Naive thymus-derived CD4-positive, alpha-beta T cell (primary cell): ENCODE measurements around the gene AWAT2. TPM values are rescaled to one million over a fixed set of nuclear protein-coding genes. Genes with fewer than 3 reads are reported as not detected.

Experiments used
- ATAC-seq: fragments of 150-1000 bp; cut with Tn5 transposase; 2 replicates; pipeline ENCODE4 v1.10.0; 2021; ENCODE audit warnings: mild to moderate bottlenecking, moderate library complexity
- CTCF ChIA-PET: fragments of 350-600 bp; sonication (Branson Sonifier 250); formaldehyde crosslinking; loops from one replicate; lab custom pipeline; 2021; ENCODE audit warnings: antibody characterized with exemption; lab: Charles Lee
- POLR2A ChIA-PET: fragments of 350-600 bp; sonication (Branson Sonifier 250); formaldehyde crosslinking; loops from one replicate; lab custom pipeline; 2021; ENCODE audit warnings: antibody characterized with exemption, inconsistent platforms; lab: Charles Lee
- DNase-seq, 9 donors: peaks; one replicate each; pipeline versions ENCODE4 v3.0.0 to v3.0.0-alpha.2; 2020 to 2022; ENCODE audit warnings: mixed read lengths in 1 of 9
- H3K27ac ChIP-seq: one replicate; pipeline ENCODE4 v1.7.0; 2013; ENCODE audit warnings: mild to moderate bottlenecking, low read depth, low read length, moderate library complexity
- H3K27me3 ChIP-seq, 2 donors: one replicate each; pipeline ENCODE4 v1.7.0; 2013; ENCODE audit warnings: low read length in 2 of 2, mild to moderate bottlenecking in 2 of 2, moderate library complexity in 2 of 2; ENCODE audit not compliant: control insufficient read depth in 2 of 2, insufficient read depth in 2 of 2
- H3K36me3 ChIP-seq, 3 experiments: 1 replicate in 2 of 3; 2 replicates in 1 of 3; pipeline ENCODE4 v1.7.0; 2013; ENCODE audit warnings: low read length in 3 of 3, mild to moderate bottlenecking in 3 of 3, moderate library complexity in 1 of 3; ENCODE audit not compliant: insufficient read depth in 3 of 3, control insufficient read depth in 2 of 3
- H3K4me1 ChIP-seq, 2 donors: one replicate each; pipeline ENCODE4 v1.7.0; 2013; ENCODE audit warnings: low read length in 2 of 2, mild to moderate bottlenecking in 2 of 2, moderate library complexity in 1 of 2; ENCODE audit not compliant: control insufficient read depth in 2 of 2, insufficient read depth in 2 of 2
- H3K4me3 ChIP-seq: 2 replicates; pipeline ENCODE4 v1.7.0; 2013; ENCODE audit warnings: mild to moderate bottlenecking, low read length
- H3K9me3 ChIP-seq, 3 experiments: 1 replicate in 2 of 3; 2 replicates in 1 of 3; pipeline ENCODE4 v1.7.0; 2013; ENCODE audit warnings: low read length in 3 of 3; ENCODE audit not compliant: control insufficient read depth in 2 of 3
- H3K27ac Mint-ChIP-seq, 9 donors: one replicate each; pipeline ENCODE4 v1.8.0; 2020 to 2022; ENCODE audit warnings: mixed read lengths in 9 of 9, mild to moderate bottlenecking in 8 of 9, moderate library complexity in 5 of 9, inconsistent platforms in 2 of 9
- H3K27me3 Mint-ChIP-seq, 5 donors: one replicate each; pipeline ENCODE4 v1.8.0; 2021 to 2022; ENCODE audit warnings: mixed read lengths in 5 of 5, mild to moderate bottlenecking in 1 of 5
- H3K36me3 Mint-ChIP-seq, 5 donors: one replicate each; pipeline ENCODE4 v1.8.0; 2020 to 2022; ENCODE audit warnings: mixed read lengths in 5 of 5, mild to moderate bottlenecking in 3 of 5, inconsistent platforms in 1 of 5
- H3K4me1 Mint-ChIP-seq, 7 donors: one replicate each; pipeline ENCODE4 v1.8.0; 2020 to 2022; ENCODE audit warnings: mixed read lengths in 7 of 7, mild to moderate bottlenecking in 3 of 7, inconsistent platforms in 1 of 7
- H3K4me3 Mint-ChIP-seq, 10 donors: one replicate each; pipeline ENCODE4 v1.8.0; 2020 to 2022; ENCODE audit warnings: mild to moderate bottlenecking in 10 of 10, mixed read lengths in 10 of 10, moderate library complexity in 6 of 10, inconsistent platforms in 2 of 10
- H3K9me3 Mint-ChIP-seq, 11 donors: one replicate each; pipeline ENCODE4 v1.8.0; 2020 to 2022; ENCODE audit warnings: mixed read lengths in 11 of 11, mild to moderate bottlenecking in 4 of 11, inconsistent platforms in 1 of 11, moderate library complexity in 1 of 11
- intact Hi-C, 2 donors: fragments of 100-400 bp; cut with micrococcal nuclease; formaldehyde crosslinking; loops; one replicate each; pipeline ENCODE4 v1.15.1; 2023
- polyA plus RNA-seq, 2 donors: library from polyadenylated mRNA; unstranded; fragments of 300-500 nt; fragmentation: Illumina TruSeq; gene quantifications; one replicate each; pipeline ENCODE4 v1.2.3, GENCODE V29; 2021
- total RNA-seq, 6 experiments: library from RNA in 5 of 6; stranded (reverse) in 5 of 6; gene quantifications; 1 replicate in 5 of 6; 2 replicates in 1 of 6; pipeline ENCODE4 v1.2.3 and lab custom pipeline; 2021 to 2026

The AWAT2 gene
- total and polyA plus RNA-seq, 7 experiments from 2014 or later: not detected

- DNase-seq (peak in 2 of 9 donors; percentile 7 to 16), ATAC-seq (peak; percentile 38)
- H3K9me3 Mint-ChIP-seq: no peaks in the 10 kb centered on the region
- peak overlapping the region in 1 of 9 donors; percentile 44 for H3K27ac Mint-ChIP-seq
- no peaks in the 10 kb centered on the region for H3K27me3 Mint-ChIP-seq
- peaks cover 0 to 10% of the 10 kb centered on the region in 2 donors for H3K4me1 ChIP-seq
- no peak overlapping the region for H3K27ac ChIP-seq
- no peaks in the 10 kb centered on the region for H3K36me3 ChIP-seq
- no peaks in the 10 kb centered on the region for H3K27me3 ChIP-seq
- no peaks in the 10 kb centered on the region for H3K36me3 Mint-ChIP-seq
- intact Hi-C loops: loop anchor here (1.0 to 10.0 kb wide), 7 partner anchors 63 to 541 kb away; partner anchors contain the start of gene EDA (in 1 of the 2)
- H3K4me3 ChIP-seq: no peak overlapping the region
- peaks cover 0 to 22% (median 8%) of the 10 kb centered on the region in 7 donors for H3K4me1 Mint-ChIP-seq
- H3K9me3 ChIP-seq: no peaks in the 10 kb centered on the region
- ChIA-PET POLR2A (no interaction called here), CTCF (no interaction called here)
- H3K4me3 Mint-ChIP-seq: peak overlapping the region in 1 of 10 donors; percentile 28
Measured at GRCh38 chrX:70033348-70034051, 16.2 kb downstream of the AWAT2 start.

- Histone ChIP-seq H3K4me3 (no peak overlapping the region), H3K36me3 (no peaks in the 10 kb centered on the region), H3K27ac (no peak overlapping the region), H3K27me3 (no peaks in the 10 kb centered on the region), H3K9me3 (no peaks in the 10 kb centered on the region), H3K4me1 (peaks cover 0 to 10% of the 10 kb centered on the region in 2 donors)
- POLR2A ChIA-PET: no interaction called here
- CTCF ChIA-PET: no interaction called here
- Mint-ChIP-seq H3K36me3 (no peaks in the 10 kb centered on the region), H3K9me3 (no peaks in the 10 kb centered on the region), H3K4me1 (peaks cover 0 to 22% (median 8%) of the 10 kb centered on the region in 7 donors), H3K27me3 (no peaks in the 10 kb centered on the region), H3K4me3 (no peak overlapping the region), H3K27ac (no peak overlapping the region)
- intact Hi-C loops: loop anchor here (1.0 to 10.0 kb wide), 7 partner anchors 64 to 540 kb away; partner anchors contain the start of gene EDA (in 1 of the 2)
- ATAC-seq (no peak), DNase-seq (no peak)
Measured at GRCh38 chrX:70032792-70033191, 16.9 kb downstream of the AWAT2 start.

- H3K27me3 ChIP-seq: no peaks in the 10 kb centered on the region
- Mint-ChIP-seq H3K4me1 (peaks cover 11 to 40% (median 27%) of the 10 kb centered on the region in 7 donors), H3K27me3 (no peaks in the 10 kb centered on the region), H3K27ac (no peak overlapping the region), H3K9me3 (no peaks in the 10 kb centered on the region), H3K36me3 (no peaks in the 10 kb centered on the region), H3K4me3 (peak overlapping the region in 1 of 10 donors; percentile 41)
- no peaks in the 10 kb centered on the region for H3K36me3 ChIP-seq
- DNase-seq: peak in 8 of 9 donors; percentile 7 to 53 (median 40)
- no peak overlapping the region for H3K27ac ChIP-seq
- intact Hi-C loops: loop anchor here (1.0 to 10.0 kb wide), 8 partner anchors 67 to 538 kb away; partner anchors contain the start of genes EDA (in 1 of the 2) and IGBP1 (in 1 of the 2)
- POLR2A ChIA-PET: no interaction called here
- no peaks in the 10 kb centered on the region for H3K9me3 ChIP-seq
- H3K4me3 ChIP-seq: no peak overlapping the region
- H3K4me1 ChIP-seq: peaks cover 0 to 20% of the 10 kb centered on the region in 2 donors
- peak; percentile 80 for ATAC-seq
- CTCF ChIA-PET: interaction anchor here (1.2 to 2.4 kb wide), 5 partner anchors 9 to 493 kb away, joined by 3 to 8 read pairs (median 5); no protein-coding TSS in a partner anchor
Measured at GRCh38 chrX:70030301-70030767, 19.4 kb downstream of the AWAT2 start.

- no peaks in the 10 kb centered on the region for H3K36me3 ChIP-seq
- intact Hi-C loops: loop anchor here (1.0 to 10.0 kb wide), 9 partner anchors 15 to 538 kb away; partner anchors contain the start of genes EDA (in 1 of the 2) and IGBP1 (in 1 of the 2)
- ChIA-PET CTCF (interaction anchor here (0.6 to 2.4 kb wide), 6 partner anchors 9 to 492 kb away, joined by 3 to 8 read pairs (median 3); partner anchors contain the start of gene IGBP1), POLR2A (no interaction called here)
- peak overlapping the region in 1 of 9 donors; percentile 59 for H3K27ac Mint-ChIP-seq
- H3K4me3 ChIP-seq: no peak overlapping the region
- H3K27ac ChIP-seq: no peak overlapping the region
- no peak for DNase-seq
- H3K9me3 Mint-ChIP-seq: no peaks in the 10 kb centered on the region
- peaks cover 0 to 24% of the 10 kb centered on the region in 2 donors for H3K4me1 ChIP-seq
- ATAC-seq: no peak
- no peaks in the 10 kb centered on the region for H3K36me3 Mint-ChIP-seq
- H3K27me3 Mint-ChIP-seq: no peaks in the 10 kb centered on the region
- H3K4me1 Mint-ChIP-seq: peaks cover 12 to 44% (median 29%) of the 10 kb centered on the region in 7 donors
- H3K27me3 ChIP-seq: no peaks in the 10 kb centered on the region
- H3K4me3 Mint-ChIP-seq: no peak overlapping the region
- no peaks in the 10 kb centered on the region for H3K9me3 ChIP-seq
Measured at GRCh38 chrX:70029863-70030262, 19.9 kb downstream of the AWAT2 start.

- H3K27ac ChIP-seq: no peak overlapping the region
- ChIA-PET CTCF (no interaction called here), POLR2A (interaction anchor here (0.6 kb wide), 1 partner anchor 233 kb away, joined by 4 read pairs; no protein-coding TSS in a partner anchor)
- H3K9me3 Mint-ChIP-seq: no peaks in the 10 kb centered on the region
- no peaks in the 10 kb centered on the region for H3K27me3 Mint-ChIP-seq
- H3K36me3 ChIP-seq: no peaks in the 10 kb centered on the region
- no peak for DNase-seq
- H3K36me3 Mint-ChIP-seq: no peaks in the 10 kb centered on the region
- intact Hi-C loops: no loop called here
- no peak for ATAC-seq
- peak overlapping the region in 4 of 9 donors; percentile 11 to 88 (median 30) for H3K27ac Mint-ChIP-seq
- no peaks in the 10 kb centered on the region for H3K9me3 ChIP-seq
- peak overlapping the region in 2 of 10 donors; percentile 11 to 53 for H3K4me3 Mint-ChIP-seq
- no peak overlapping the region for H3K4me3 ChIP-seq
- peaks cover 14 to 48% (median 32%) of the 10 kb centered on the region in 7 donors for H3K4me1 Mint-ChIP-seq
- H3K4me1 ChIP-seq: peaks cover 0 to 24% of the 10 kb centered on the region in 2 donors
- H3K27me3 ChIP-seq: no peaks in the 10 kb centered on the region
Measured at GRCh38 chrX:70026851-70027200, 22.9 kb downstream of the AWAT2 start.

GRCh38 chrX:70026112-70026850 lies 23.5 kb downstream of the AWAT2 start:
- no peaks in the 10 kb centered on the region for H3K9me3 Mint-ChIP-seq

More at GRCh38 chrX:70026112-70026850, 23.5 kb downstream of the AWAT2 start:
- ChIA-PET POLR2A (interaction anchor here (0.6 kb wide), 1 partner anchor 232 kb away, joined by 4 read pairs; no protein-coding TSS in a partner anchor), CTCF (no interaction called here)
- Mint-ChIP-seq H3K36me3 (no peaks in the 10 kb centered on the region), H3K27ac (peak overlapping the region in 6 of 9 donors; percentile 11 to 88 (median 66)), H3K4me3 (peak overlapping the region in 7 of 10 donors; percentile 12 to 52 (median 37)), H3K27me3 (no peaks in the 10 kb centered on the region), H3K4me1 (peaks cover 14 to 43% (median 31%) of the 10 kb centered on the region in 7 donors)
- DNase-seq (no peak), ATAC-seq (no peak)
- Histone ChIP-seq H3K36me3 (no peaks in the 10 kb centered on the region), H3K9me3 (no peaks in the 10 kb centered on the region), H3K4me3 (no peak overlapping the region), H3K4me1 (peaks cover 0 to 24% of the 10 kb centered on the region in 2 donors), H3K27ac (no peak overlapping the region), H3K27me3 (no peaks in the 10 kb centered on the region)
- intact Hi-C loops: no loop called here
